Ishikawa (cell line): Measurements from ENCODE around the gene TNP2.

ENCODE experiments used
- CEBPB ChIP-seq: IDR thresholded peaks from 2 replicates; pipeline ENCODE4 v1.6.1; 2012
- CREB1 ChIP-seq: IDR thresholded peaks from 2 replicates; pipeline ENCODE4 v1.6.1; 2012; ENCODE audit warnings: low read depth
- EGR1 ChIP-seq: IDR thresholded peaks from 2 replicates; pipeline ENCODE4 v1.6.1; 2012
- EP300 ChIP-seq: IDR thresholded peaks from 2 replicates; pipeline ENCODE4 v1.6.1; 2012; ENCODE audit warnings: borderline replicate concordance
- FOXM1 ChIP-seq: IDR thresholded peaks from 2 replicates; pipeline ENCODE4 v1.6.1; 2012; ENCODE audit warnings: low read depth, borderline replicate concordance
- NFIC ChIP-seq: IDR thresholded peaks from 2 replicates; pipeline ENCODE4 v1.6.1; 2012
- RAD21 ChIP-seq: IDR thresholded peaks from 2 replicates; pipeline ENCODE4 v1.6.1; 2012; ENCODE audit warnings: low read depth
- TAF1 ChIP-seq: IDR thresholded peaks from 2 replicates; pipeline ENCODE4 v1.6.1; 2012; ENCODE audit warnings: low read depth, mild to moderate bottlenecking
- TCF12 ChIP-seq: IDR thresholded peaks from 2 replicates; pipeline ENCODE4 v1.6.1; 2012; ENCODE audit warnings: low read depth
- TEAD4 ChIP-seq: IDR thresholded peaks from 2 replicates; pipeline ENCODE4 v1.6.1; 2012
- YY1 ChIP-seq: IDR thresholded peaks from 2 replicates; pipeline ENCODE4 v1.6.1; 2012; ENCODE audit warnings: low read depth
- ZBTB7A ChIP-seq: IDR thresholded peaks from 2 replicates; pipeline ENCODE4 v1.6.1; 2012; ENCODE audit warnings: low read depth
- TF ChIP-seq, protein P1 (sequence below): IDR thresholded peaks from 2 replicates; pipeline ENCODE4 v1.6.1; 2012; ENCODE audit warnings: low read depth, mild to moderate bottlenecking
- TF ChIP-seq, protein P2 (sequence below): IDR thresholded peaks from 2 replicates; pipeline ENCODE4 v1.6.1; 2012
- TF ChIP-seq, protein P3 (sequence below): IDR thresholded peaks from 2 replicates; pipeline ENCODE4 v1.6.1; 2012

TNP2 gene

DNA sequence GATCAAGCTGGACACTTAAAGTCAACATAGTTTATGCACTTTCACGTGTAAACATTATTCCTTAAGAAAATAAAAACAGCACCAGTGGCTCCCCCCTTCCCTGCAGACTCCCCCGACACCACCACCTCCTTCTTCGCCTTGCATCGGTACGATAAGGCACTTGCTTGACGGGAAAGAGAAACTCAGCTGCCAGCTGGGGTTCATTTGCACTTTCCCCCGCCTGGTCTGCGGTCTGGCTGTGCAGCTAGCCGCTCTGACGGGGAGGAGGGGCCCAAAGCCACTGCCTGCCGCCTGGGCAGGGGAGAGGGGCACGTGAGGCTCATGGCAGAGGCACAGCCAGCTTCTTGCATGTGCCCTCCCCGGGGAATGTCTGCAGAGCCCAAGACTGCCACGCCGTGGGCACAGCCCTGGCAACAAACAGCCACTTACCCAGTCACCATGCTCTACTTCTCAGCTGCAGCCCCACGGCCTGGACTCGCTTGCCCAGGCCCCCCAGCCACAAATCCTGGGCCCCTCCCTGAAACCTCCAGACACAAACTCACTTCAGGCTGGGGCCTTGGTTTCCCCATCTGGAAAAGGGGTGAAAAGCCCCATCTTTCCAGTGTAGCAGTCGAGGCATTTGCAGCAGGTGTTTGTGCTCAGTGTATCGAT is 28.5 kb upstream of the TNP2 start:
- TF ChIP-seq, protein P1, sequence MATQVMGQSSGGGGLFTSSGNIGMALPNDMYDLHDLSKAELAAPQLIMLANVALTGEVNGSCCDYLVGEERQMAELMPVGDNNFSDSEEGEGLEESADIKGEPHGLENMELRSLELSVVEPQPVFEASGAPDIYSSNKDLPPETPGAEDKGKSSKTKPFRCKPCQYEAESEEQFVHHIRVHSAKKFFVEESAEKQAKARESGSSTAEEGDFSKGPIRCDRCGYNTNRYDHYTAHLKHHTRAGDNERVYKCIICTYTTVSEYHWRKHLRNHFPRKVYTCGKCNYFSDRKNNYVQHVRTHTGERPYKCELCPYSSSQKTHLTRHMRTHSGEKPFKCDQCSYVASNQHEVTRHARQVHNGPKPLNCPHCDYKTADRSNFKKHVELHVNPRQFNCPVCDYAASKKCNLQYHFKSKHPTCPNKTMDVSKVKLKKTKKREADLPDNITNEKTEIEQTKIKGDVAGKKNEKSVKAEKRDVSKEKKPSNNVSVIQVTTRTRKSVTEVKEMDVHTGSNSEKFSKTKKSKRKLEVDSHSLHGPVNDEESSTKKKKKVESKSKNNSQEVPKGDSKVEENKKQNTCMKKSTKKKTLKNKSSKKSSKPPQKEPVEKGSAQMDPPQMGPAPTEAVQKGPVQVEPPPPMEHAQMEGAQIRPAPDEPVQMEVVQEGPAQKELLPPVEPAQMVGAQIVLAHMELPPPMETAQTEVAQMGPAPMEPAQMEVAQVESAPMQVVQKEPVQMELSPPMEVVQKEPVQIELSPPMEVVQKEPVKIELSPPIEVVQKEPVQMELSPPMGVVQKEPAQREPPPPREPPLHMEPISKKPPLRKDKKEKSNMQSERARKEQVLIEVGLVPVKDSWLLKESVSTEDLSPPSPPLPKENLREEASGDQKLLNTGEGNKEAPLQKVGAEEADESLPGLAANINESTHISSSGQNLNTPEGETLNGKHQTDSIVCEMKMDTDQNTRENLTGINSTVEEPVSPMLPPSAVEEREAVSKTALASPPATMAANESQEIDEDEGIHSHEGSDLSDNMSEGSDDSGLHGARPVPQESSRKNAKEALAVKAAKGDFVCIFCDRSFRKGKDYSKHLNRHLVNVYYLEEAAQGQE = no peak
- TF ChIP-seq, protein P2, sequence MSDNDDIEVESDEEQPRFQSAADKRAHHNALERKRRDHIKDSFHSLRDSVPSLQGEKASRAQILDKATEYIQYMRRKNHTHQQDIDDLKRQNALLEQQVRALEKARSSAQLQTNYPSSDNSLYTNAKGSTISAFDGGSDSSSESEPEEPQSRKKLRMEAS = no peak
- TF ChIP-seq CREB1 (no peak), TEAD4 (no peak), RAD21 (no peak), EGR1 (no peak), CEBPB (no peak)
- TF ChIP-seq, protein P3, sequence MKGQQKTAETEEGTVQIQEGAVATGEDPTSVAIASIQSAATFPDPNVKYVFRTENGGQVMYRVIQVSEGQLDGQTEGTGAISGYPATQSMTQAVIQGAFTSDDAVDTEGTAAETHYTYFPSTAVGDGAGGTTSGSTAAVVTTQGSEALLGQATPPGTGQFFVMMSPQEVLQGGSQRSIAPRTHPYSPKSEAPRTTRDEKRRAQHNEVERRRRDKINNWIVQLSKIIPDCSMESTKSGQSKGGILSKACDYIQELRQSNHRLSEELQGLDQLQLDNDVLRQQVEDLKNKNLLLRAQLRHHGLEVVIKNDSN = no peak

DNA sequence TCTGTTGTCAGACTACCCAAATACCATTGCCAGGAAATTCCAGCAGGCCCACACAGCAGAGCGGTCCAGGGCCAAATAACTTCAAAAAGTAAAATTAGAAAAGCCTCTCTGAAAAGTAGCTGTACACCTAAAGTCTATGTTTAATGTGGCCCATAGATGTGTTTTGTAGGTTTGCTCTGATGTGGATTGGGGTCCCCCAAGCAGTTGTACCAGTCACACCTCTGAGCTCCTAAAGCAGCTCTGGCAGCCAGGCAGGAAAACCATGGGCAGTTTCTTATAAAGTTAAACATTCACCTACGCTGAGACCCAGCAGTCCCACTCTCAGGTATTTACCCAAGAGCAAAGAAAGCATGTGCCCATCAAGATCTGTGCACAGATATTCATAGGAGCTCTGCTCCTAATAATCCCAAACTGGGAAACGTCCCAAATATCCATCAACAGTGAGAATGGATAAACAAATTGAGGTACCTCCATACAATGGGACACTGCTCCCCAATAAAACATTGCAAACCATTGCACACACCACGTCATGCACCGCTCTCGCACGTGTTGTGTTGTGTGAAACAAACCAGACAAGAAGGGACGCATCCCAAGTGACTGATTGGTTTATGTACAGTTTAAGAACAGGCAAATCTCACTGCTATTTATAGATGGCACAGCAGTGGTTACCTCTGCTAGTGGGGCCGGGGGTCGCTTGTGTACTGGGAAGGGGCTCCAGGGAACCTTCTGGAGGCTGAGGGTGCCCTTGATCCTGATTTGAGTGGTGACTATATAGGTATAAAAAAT is 27.8 kb upstream of the TNP2 start:
- no peak for TF ChIP-seq EP300
- TF ChIP-seq EGR1 = no peak
- TF ChIP-seq, protein P3 = no peak
- TF ChIP-seq NFIC = no peak
- TF ChIP-seq CREB1 = no peak
- no peak for TF ChIP-seq YY1
- TF ChIP-seq CEBPB = no peak
- no peak for TF ChIP-seq ZBTB7A
- TF ChIP-seq, protein P2 = no peak
- TF ChIP-seq TAF1 = no peak
- no peak for TF ChIP-seq FOXM1
- no peak for TF ChIP-seq TCF12
- no peak for TF ChIP-seq RAD21
- no peak for TF ChIP-seq TEAD4
- TF ChIP-seq, protein P1 = no peak

DNA sequence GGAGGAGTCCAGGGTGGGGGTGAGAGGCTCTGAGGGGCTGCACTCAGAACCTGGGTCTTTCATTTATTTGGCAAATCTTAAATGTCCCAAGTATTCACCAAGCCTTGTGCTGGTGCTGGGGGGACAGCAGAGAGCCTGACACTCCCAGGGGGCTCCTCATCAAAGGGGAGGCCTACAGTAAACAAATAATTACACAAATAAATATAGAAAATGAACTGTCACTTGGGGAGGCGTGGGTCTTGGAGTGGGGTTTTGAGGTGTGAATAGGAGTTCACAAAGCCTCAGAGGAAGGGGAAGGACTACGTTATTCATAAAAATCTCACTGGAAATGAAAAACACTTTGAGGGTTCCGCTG is 27.2 kb upstream of the TNP2 start:
- TF ChIP-seq TAF1 = no peak
- TF ChIP-seq CREB1 = no peak
- no peak for TF ChIP-seq FOXM1
- TF ChIP-seq NFIC = no peak
- TF ChIP-seq, protein P2 = no peak
- no peak for TF ChIP-seq ZBTB7A
- TF ChIP-seq, protein P1 = no peak
- TF ChIP-seq, protein P3 = no peak
- no peak for TF ChIP-seq CEBPB
- no peak for TF ChIP-seq RAD21
- no peak for TF ChIP-seq TCF12
- no peak for TF ChIP-seq YY1

DNA sequence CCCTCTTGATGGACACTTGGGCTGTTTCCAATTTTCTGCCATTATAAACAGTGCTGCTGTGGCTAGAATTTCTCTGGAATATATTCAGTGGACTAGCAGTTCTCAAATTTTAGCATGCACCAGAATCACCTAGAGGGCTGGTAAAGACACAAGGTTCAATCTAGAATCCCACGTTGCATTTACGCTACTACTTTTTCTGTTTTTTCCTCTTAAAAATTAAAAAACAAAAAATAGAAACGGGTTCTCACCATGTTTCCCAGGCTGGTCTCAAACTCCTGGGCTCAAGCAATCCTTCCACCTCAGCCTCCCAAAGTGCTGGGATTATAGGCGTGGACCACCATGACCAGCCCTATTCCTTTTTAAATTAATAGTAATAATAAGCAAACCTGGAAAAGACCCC is 26.5 kb upstream of the TNP2 start:
- TF ChIP-seq TEAD4 = no peak
- TF ChIP-seq TAF1 = no peak
- TF ChIP-seq FOXM1 = no peak
- TF ChIP-seq, protein P2 = no peak
- TF ChIP-seq CREB1 = no peak
- no peak for TF ChIP-seq NFIC
- no peak for TF ChIP-seq EGR1
- TF ChIP-seq ZBTB7A = no peak
- TF ChIP-seq, protein P1 = no peak
